GM13976 (cell line): ENCODE measurements around the gene PLBD2.

Experiments
- DNase-seq: peaks from one replicate; pipeline ENCODE4 v3.0.0; 2012; ENCODE audit warnings: low spot score
- CTCF ChIP-seq: IDR thresholded peaks from 2 replicates; pipeline ENCODE4 v1.5.1; 2012; ENCODE audit warnings: borderline replicate concordance, mild to moderate bottlenecking; ENCODE audit not compliant: insufficient read depth; ENCODE audit errors: extremely low read depth, missing control alignments, control extremely low read depth
- in situ Hi-C: fragments of 300-500 bp; cut with MboI; formaldehyde crosslinking; loops from one replicate; pipeline ENCODE4 v1.12.0; 2022; ENCODE audit warnings: low sequenced_read_pairs, mixed read lengths, inconsistent platforms; ENCODE audit not compliant: unreplicated experiment

The PLBD2 gene

GRCh38 chr12:113386866-113387566 lies 28.6 kb downstream of the PLBD2 start:
- in situ Hi-C loops = no loop called here
- no peak for TF ChIP-seq CTCF
- DNase-seq = peak; percentile 31

DNA sequence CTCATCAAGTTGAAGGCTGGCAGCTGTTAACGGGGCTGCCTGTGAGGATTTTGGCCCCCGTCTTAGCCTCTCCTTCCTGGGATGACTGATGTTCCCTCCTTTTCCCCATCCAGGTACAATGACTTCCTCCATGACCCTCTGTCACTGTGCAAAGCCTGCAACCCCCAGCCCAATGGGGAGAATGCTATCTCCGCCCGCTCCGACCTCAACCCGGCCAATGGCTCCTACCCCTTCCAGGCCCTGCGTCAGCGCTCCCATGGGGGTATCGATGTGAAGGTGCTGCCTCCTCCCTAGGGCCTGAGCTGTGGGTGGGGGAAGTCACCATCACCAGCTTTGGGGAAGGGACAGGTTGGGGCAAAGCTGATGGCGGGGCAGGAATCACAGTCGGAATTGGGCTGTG lies 29.2 kb downstream of the PLBD2 start:
- TF ChIP-seq CTCF = no peak
- in situ Hi-C loops = no loop called here
- DNase-seq = peak; percentile 23

GRCh38 chr12:113388351-113388750 lies 30.0 kb downstream of the PLBD2 start:
- peak; percentile 28 for DNase-seq
- no peak for TF ChIP-seq CTCF
- in situ Hi-C loops = no loop called here

GRCh38 chr12:113390064-113391043 lies 32.0 kb downstream of the PLBD2 start:
- DNase-seq = no peak
- in situ Hi-C loops = no loop called here
- no peak for TF ChIP-seq CTCF

DNA sequence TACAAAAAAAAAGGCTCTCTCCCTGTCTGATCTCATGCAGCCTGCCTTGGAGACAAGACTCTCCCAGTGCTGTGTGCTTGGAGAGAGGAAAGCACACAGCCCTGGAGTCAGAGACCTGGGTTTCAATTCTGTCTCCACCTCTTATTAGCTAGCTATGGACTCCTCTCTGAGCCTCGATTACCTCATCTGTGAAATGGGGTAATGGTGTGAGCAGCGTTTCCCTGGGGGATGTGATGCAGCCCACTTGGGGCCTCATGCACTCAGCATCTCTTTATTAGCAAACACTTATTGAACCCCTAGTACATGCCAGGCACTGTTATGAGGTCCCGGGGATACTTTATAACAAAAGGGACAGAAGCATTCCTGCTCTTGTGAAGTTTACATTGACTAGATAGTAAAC lies 32.8 kb downstream of the PLBD2 start:
- DNase-seq = no peak
- no peak for TF ChIP-seq CTCF
- in situ Hi-C loops = no loop called here

DNA sequence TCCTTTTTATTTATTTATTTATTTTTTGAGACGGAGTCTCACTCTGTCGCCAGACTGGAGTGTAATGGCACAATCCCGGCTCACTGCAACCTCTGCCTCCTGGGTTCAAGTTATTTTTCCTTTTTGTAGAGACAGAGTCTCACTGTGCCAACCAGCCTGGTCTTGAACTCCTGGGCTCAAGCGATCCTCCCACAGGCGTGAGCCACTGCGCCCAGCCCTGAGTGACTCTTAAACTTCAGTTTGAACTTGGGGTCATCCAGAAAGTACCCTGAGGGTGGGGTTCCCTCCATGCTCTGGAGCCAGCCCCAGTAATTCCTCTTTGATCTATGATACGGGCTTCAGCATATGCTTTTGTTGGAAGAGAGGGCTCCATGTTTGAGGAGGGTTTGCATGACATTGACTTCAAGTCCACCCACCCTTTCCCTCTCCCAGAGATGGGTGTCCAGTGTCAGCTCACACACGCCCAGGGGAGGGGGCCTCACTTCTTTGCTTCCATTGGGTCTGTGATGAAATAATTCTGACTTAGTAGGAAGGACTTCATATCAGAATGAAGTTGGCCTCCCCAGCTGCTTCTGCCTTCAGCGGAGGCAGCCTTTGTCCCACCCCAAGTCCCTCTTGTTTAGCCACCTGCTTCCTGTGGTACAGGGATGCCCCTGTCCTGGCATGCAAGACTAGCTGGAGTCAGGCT lies 33.4 kb downstream of the PLBD2 start:
- TF ChIP-seq CTCF = no peak
- in situ Hi-C loops = no loop called here
- no peak for DNase-seq
